ENCODE data around the gene NANOGP8. TPM values are rescaled to one million over a fixed set of nuclear protein-coding genes. Genes with fewer than 3 reads are reported as not detected.

NANOGP8 gene
- total RNA-seq, 1 experiment from 2014 or later: not detected

DNA sequence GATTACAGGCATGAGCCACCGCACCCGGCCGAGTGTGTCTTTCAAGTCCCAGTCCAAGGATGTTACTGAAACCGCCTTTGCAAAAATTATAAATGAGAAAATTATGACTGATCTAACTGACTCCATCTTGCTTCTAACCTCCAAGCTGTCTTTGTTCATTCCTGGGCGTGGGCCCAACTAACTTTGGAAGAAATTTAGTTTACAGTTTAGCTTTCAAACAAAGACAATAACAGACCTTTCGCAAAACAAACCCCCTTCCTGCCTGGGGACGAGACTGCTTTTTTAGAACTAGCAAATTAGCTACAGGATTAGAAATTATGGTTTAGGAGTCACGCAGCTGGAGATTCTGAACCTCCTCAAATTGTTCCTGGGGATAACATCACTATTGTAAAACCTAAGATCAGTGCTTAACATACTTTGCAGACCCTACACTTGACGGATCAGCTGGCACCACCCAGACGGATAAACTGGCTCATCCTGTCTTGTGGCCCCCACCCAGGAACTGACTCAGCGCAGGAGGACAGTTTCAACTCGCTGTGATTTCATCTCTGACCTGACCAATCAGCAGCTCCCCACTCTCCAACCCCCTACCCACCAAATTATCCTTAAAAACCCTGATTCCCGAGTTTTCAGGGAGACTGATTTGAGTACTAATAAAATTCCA, 23.8 kb downstream of the NANOGP8 start:
- no peak for DNase-seq (ENCODE audit: low read depth in 1 of 2, low spot score in 2 of 2)
- H3K36me3 ChIP-seq: no peaks in the 10 kb centered on the region
- peak overlapping the region; percentile 3; the same call in 1 of the 2 replicates for H3K27ac ChIP-seq
- H3K4me3 ChIP-seq: no peak overlapping the region
- H3K27me3 ChIP-seq (replicated peaks): no peaks in the 10 kb centered on the region
- no peaks in the 10 kb centered on the region for H3K9me3 ChIP-seq (replicated peaks)
- peaks cover 9% of the 10 kb centered on the region for H3K4me1 ChIP-seq (replicated peaks)

GRCh38 chr15:35060591-35060990, 24.5 kb downstream of the NANOGP8 start:
- H3K9me3 ChIP-seq (replicated peaks): no peaks in the 10 kb centered on the region
- H3K4me3 ChIP-seq: no peak overlapping the region
- H3K27ac ChIP-seq: no peak overlapping the region
- peaks cover 9% of the 10 kb centered on the region for H3K4me1 ChIP-seq (replicated peaks)
- no peaks in the 10 kb centered on the region for H3K27me3 ChIP-seq (replicated peaks)
- DNase-seq (ENCODE audit: low read depth in 1 of 2, low spot score in 2 of 2): no peak
- no peaks in the 10 kb centered on the region for H3K36me3 ChIP-seq

- H3K36me3 ChIP-seq: no peaks in the 10 kb centered on the region
- no peak for DNase-seq (ENCODE audit: low read depth in 1 of 2, low spot score in 2 of 2)
- no peak overlapping the region for H3K4me3 ChIP-seq
- no peak overlapping the region for H3K27ac ChIP-seq
- H3K9me3 ChIP-seq (replicated peaks): no peaks in the 10 kb centered on the region
- H3K27me3 ChIP-seq (replicated peaks): no peaks in the 10 kb centered on the region
- H3K4me1 ChIP-seq (replicated peaks): peaks cover 9% of the 10 kb centered on the region
Measured at GRCh38 chr15:35058534-35059054, 26.5 kb downstream of the NANOGP8 start.

- H3K9me3 ChIP-seq (replicated peaks): no peaks in the 10 kb centered on the region
- no peaks in the 10 kb centered on the region for H3K36me3 ChIP-seq
- no peak overlapping the region for H3K4me3 ChIP-seq
- no peak for DNase-seq (ENCODE audit: low read depth in 1 of 2, low spot score in 2 of 2)
- H3K27me3 ChIP-seq (replicated peaks): no peaks in the 10 kb centered on the region
- no peak overlapping the region for H3K27ac ChIP-seq
- H3K4me1 ChIP-seq (replicated peaks): no peaks in the 10 kb centered on the region
Measured at GRCh38 chr15:35055416-35056105, 29.5 kb downstream of the NANOGP8 start.

DNA sequence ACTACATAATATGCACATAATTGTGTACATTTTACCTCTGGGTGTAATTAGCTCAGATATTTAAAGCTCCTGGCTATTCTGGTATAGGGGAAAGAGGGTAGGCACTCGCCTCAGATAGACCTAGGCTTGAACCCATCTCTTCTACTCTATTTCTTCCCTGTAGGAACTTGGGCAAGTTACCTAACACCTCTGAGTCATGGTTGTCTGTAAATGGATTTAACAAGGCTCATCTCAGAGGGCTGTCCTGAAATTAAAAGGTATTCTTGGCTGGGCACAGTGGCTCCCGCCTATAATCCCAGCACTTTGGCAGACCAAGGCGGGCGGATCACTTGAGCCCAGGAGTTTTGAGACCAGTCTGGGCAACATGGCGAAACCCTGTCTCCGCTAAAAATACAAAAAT, 30.7 kb downstream of the NANOGP8 start:
- Histone ChIP-seq H3K9me3 (replicated peaks) (no peaks in the 10 kb centered on the region), H3K27ac (no peak overlapping the region), H3K4me3 (no peak overlapping the region), H3K36me3 (no peaks in the 10 kb centered on the region), H3K4me1 (replicated peaks) (no peaks in the 10 kb centered on the region), H3K27me3 (replicated peaks) (no peaks in the 10 kb centered on the region)
- DNase-seq (ENCODE audit: low read depth in 1 of 2, low spot score in 2 of 2): no peak

DNA sequence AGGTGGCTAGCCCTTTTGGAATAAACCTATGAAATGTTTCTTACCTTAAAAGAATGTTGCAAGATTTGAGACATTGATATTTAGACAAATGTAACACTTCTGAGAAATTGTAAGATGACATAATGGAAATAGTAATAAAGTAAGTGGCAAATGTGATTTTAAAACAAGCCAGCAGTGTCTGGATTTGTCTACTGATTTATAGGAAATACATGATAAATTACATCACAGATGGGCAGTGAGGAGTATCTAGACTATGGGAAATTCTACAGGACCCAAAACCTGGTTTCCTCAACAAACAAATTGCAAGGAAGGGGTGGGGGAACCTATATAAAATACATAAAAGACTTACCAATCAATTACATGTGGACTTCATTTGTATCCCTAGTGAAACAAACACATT, 37.1 kb downstream of the NANOGP8 start:
- no peaks in the 10 kb centered on the region for H3K36me3 ChIP-seq
- H3K27ac ChIP-seq: no peak overlapping the region
- no peaks in the 10 kb centered on the region for H3K27me3 ChIP-seq (replicated peaks)
- DNase-seq (ENCODE audit: low read depth in 1 of 2, low spot score in 2 of 2): no peak
- H3K4me3 ChIP-seq: no peak overlapping the region
- no peaks in the 10 kb centered on the region for H3K4me1 ChIP-seq (replicated peaks)
- H3K9me3 ChIP-seq (replicated peaks): no peaks in the 10 kb centered on the region

- Histone ChIP-seq H3K4me1 (replicated peaks) (no peaks in the 10 kb centered on the region), H3K36me3 (no peaks in the 10 kb centered on the region), H3K9me3 (replicated peaks) (no peaks in the 10 kb centered on the region), H3K4me3 (no peak overlapping the region), H3K27me3 (replicated peaks) (no peaks in the 10 kb centered on the region), H3K27ac (no peak overlapping the region)
- DNase-seq (ENCODE audit: low read depth in 1 of 2, low spot score in 2 of 2): no peak
Measured at GRCh38 chr15:35047528-35047927, 37.6 kb downstream of the NANOGP8 start.

DNA sequence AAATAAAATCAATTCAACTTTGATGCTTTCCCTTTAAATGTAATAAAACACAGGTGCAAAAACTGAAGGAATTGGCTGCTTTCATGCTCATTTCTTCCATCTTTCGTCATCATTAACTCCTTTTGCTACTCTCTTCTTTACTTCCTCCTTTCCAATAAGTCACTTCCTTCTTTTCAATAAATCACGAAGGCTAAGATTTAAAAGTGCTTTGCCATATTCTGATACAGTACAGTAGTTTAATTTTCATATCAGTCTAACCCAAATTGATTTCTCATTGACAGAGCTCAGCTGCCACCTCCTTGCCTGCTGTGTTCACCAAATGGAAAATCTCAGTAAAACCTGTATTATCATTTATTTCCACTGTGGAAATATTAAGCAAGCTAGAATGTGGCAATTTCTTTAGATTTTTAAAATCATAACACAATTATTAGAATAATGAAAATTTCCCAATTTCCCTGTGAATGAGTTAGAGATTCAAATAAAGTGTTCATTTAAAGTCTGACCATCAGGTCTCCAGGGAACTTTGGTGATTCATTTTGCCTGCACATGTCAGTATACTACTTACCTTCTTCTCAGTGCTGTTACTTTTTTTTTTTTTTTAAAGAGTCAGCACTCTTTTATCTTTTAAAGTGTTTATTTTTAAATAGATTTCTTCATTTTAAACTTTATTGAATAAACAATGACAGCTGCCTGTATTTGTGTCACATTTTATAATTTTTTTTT, 41.6 kb downstream of the NANOGP8 start:
- no peaks in the 10 kb centered on the region for H3K4me1 ChIP-seq (replicated peaks)
- H3K4me3 ChIP-seq: no peak overlapping the region
- no peak overlapping the region for H3K27ac ChIP-seq
- H3K9me3 ChIP-seq (replicated peaks): no peaks in the 10 kb centered on the region
- H3K36me3 ChIP-seq: no peaks in the 10 kb centered on the region
- no peak for DNase-seq (ENCODE audit: low read depth in 1 of 2, low spot score in 2 of 2)
- no peaks in the 10 kb centered on the region for H3K27me3 ChIP-seq (replicated peaks)

- no peak overlapping the region for H3K4me3 ChIP-seq
- H3K4me1 ChIP-seq (replicated peaks): no peaks in the 10 kb centered on the region
- H3K27me3 ChIP-seq (replicated peaks): no peaks in the 10 kb centered on the region
- H3K27ac ChIP-seq: no peak overlapping the region
- DNase-seq (ENCODE audit: low read depth in 1 of 2, low spot score in 2 of 2): no peak
- no peaks in the 10 kb centered on the region for H3K36me3 ChIP-seq
- no peaks in the 10 kb centered on the region for H3K9me3 ChIP-seq (replicated peaks)
Measured at GRCh38 chr15:35040339-35041255, 44.5 kb downstream of the NANOGP8 start.

GRCh38 chr15:35038626-35039451, 46.3 kb downstream of the NANOGP8 start:
- Histone ChIP-seq H3K27me3 (replicated peaks) (peaks cover 4% of the 10 kb centered on the region), H3K36me3 (no peaks in the 10 kb centered on the region), H3K4me1 (replicated peaks) (no peaks in the 10 kb centered on the region), H3K4me3 (no peak overlapping the region), H3K27ac (no peak overlapping the region), H3K9me3 (replicated peaks) (no peaks in the 10 kb centered on the region)
- no peak for DNase-seq (ENCODE audit: low read depth in 1 of 2, low spot score in 2 of 2)
